ENCODE measurements around the gene CALHM1.
"Not testable (repeated sequence)": the region's sequence is repeated elsewhere in the genome, so short reads cannot be mapped to it uniquely, and the experiment has no call there.

Gene CALHM1

GRCh38 chr10:103486635-103487409 is 28.1 kb upstream of the CALHM1 start:
- DNase-seq = not testable (repeated sequence)

GRCh38 chr10:103481974-103482531 is 23.4 kb upstream of the CALHM1 start:
- peak; percentile 65 for DNase-seq

GRCh38 chr10:103480521-103480920 is 21.8 kb upstream of the CALHM1 start:
- DNase-seq = no peak

GRCh38 chr10:103479135-103479534 is 20.4 kb upstream of the CALHM1 start, which contains the start of gene CALHM3:
TSS of gene CALHM3 (minus strand) at chr10:103479240. CDS start at chr10:103479032, 208 bp downstream.
- DNase-seq = no peak

- DNase-seq = no peak
Measured at GRCh38 chr10:103478671-103479070, 20.0 kb upstream of the CALHM1 start.

- DNase-seq = no peak
Measured at GRCh38 chr10:103476046-103476768, 17.5 kb upstream of the CALHM1 start.

GRCh38 chr10:103475437-103475836 is 16.7 kb upstream of the CALHM1 start:
- DNase-seq = no peak

- DNase-seq = no peak
Measured at GRCh38 chr10:103474077-103474476, 15.4 kb upstream of the CALHM1 start.

- DNase-seq = no peak
Measured at GRCh38 chr10:103473261-103473671, 14.6 kb upstream of the CALHM1 start.

- DNase-seq = no peak
Measured at GRCh38 chr10:103472005-103472404, 13.3 kb upstream of the CALHM1 start.

- no peak for DNase-seq
Measured at GRCh38 chr10:103470761-103471653, 12.3 kb upstream of the CALHM1 start.

GRCh38 chr10:103469201-103469600 is 10.5 kb upstream of the CALHM1 start:
- no peak for DNase-seq

- DNase-seq = no peak
Measured at GRCh38 chr10:103467406-103467805, 8.7 kb upstream of the CALHM1 start.

GRCh38 chr10:103466734-103467133 is 8.0 kb upstream of the CALHM1 start:
- no peak for DNase-seq

- no peak for DNase-seq
Measured at GRCh38 chr10:103465411-103466179, 6.9 kb upstream of the CALHM1 start.

- no peak for DNase-seq
Measured at GRCh38 chr10:103463499-103463898, 4.8 kb upstream of the CALHM1 start.

GRCh38 chr10:103459615-103460014 is 915 bp upstream of the CALHM1 start:
- no peak for DNase-seq

- DNase-seq = no peak
Measured at GRCh38 chr10:103457896-103458583, 660 bp downstream of the CALHM1 start.

GRCh38 chr10:103457176-103457712 is 1.5 kb downstream of the CALHM1 start:
- no peak for DNase-seq

GRCh38 chr10:103456074-103456660 is 2.5 kb downstream of the CALHM1 start:
- DNase-seq = no peak

- no peak for DNase-seq
Measured at GRCh38 chr10:103455235-103455634, 3.5 kb downstream of the CALHM1 start.
